ENCODE measurements around the gene GOLGA8J.
"Not testable (repeated sequence)": the region's sequence is repeated elsewhere in the genome, so short reads cannot be mapped to it uniquely, and the experiment has no call there.

GRCh38 chr15:30097827-30098226 is 15.1 kb downstream of the GOLGA8J start:
- TF ChIP-seq CTCF (tag by site-specific recombination; IDR thresholded peaks at IDR 0.05); GLI4 (tag by site-specific recombination; IDR thresholded peaks at IDR 0.05); ZNF776 (tag by site-specific recombination; IDR thresholded peaks at IDR 0.05; ENCODE audit: borderline replicate concordance); ZNF701 (tag by site-specific recombination; IDR thresholded peaks at IDR 0.05); PRDM1 (tag by site-specific recombination; IDR thresholded peaks at IDR 0.05); ZNF670 (tag by site-specific recombination; IDR thresholded peaks at IDR 0.05; ENCODE audit: low read depth): not testable (repeated sequence)
- TF ChIP-seq, protein P1, sequence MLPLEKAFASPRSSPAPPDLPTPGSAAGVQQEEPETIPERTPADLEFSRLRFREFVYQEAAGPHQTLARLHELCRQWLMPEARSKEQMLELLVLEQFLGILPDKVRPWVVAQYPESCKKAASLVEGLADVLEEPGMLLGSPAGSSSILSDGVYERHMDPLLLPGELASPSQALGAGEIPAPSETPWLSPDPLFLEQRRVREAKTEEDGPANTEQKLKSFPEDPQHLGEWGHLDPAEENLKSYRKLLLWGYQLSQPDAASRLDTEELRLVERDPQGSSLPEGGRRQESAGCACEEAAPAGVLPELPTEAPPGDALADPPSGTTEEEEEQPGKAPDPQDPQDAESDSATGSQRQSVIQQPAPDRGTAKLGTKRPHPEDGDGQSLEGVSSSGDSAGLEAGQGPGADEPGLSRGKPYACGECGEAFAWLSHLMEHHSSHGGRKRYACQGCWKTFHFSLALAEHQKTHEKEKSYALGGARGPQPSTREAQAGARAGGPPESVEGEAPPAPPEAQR (tag by site-specific recombination; IDR thresholded peaks at IDR 0.05): not testable (repeated sequence)
- TF ChIP-seq, protein P2, sequence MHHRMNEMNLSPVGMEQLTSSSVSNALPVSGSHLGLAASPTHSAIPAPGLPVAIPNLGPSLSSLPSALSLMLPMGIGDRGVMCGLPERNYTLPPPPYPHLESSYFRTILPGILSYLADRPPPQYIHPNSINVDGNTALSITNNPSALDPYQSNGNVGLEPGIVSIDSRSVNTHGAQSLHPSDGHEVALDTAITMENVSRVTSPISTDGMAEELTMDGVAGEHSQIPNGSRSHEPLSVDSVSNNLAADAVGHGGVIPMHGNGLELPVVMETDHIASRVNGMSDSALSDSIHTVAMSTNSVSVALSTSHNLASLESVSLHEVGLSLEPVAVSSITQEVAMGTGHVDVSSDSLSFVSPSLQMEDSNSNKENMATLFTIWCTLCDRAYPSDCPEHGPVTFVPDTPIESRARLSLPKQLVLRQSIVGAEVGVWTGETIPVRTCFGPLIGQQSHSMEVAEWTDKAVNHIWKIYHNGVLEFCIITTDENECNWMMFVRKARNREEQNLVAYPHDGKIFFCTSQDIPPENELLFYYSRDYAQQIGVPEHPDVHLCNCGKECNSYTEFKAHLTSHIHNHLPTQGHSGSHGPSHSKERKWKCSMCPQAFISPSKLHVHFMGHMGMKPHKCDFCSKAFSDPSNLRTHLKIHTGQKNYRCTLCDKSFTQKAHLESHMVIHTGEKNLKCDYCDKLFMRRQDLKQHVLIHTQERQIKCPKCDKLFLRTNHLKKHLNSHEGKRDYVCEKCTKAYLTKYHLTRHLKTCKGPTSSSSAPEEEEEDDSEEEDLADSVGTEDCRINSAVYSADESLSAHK (tag by site-specific recombination; IDR thresholded peaks at IDR 0.05): not testable (repeated sequence)
